Measurements from ENCODE around the gene DIPK1C. TPM values are rescaled to one million over a fixed set of nuclear protein-coding genes. Genes with fewer than 3 reads are reported as not detected.

Gene DIPK1C
- polyA plus RNA-seq, 1 donor (not counting 4 experiments of a cell fraction or from before 2014, with no cell fraction given), result not detected

GRCh38 chr18:74488354-74488753 lies 31.2 kb upstream of the DIPK1C start:
- H2AFZ ChIP-seq (ENCODE audit: control insufficient read depth, low read length), result no peak overlapping the region
- H3K4me2 ChIP-seq (ENCODE audit: control insufficient read depth, extremely low read depth, insufficient read depth, low read depth, low read length), result no peak overlapping the region
- TF ChIP-seq, protein P1, sequence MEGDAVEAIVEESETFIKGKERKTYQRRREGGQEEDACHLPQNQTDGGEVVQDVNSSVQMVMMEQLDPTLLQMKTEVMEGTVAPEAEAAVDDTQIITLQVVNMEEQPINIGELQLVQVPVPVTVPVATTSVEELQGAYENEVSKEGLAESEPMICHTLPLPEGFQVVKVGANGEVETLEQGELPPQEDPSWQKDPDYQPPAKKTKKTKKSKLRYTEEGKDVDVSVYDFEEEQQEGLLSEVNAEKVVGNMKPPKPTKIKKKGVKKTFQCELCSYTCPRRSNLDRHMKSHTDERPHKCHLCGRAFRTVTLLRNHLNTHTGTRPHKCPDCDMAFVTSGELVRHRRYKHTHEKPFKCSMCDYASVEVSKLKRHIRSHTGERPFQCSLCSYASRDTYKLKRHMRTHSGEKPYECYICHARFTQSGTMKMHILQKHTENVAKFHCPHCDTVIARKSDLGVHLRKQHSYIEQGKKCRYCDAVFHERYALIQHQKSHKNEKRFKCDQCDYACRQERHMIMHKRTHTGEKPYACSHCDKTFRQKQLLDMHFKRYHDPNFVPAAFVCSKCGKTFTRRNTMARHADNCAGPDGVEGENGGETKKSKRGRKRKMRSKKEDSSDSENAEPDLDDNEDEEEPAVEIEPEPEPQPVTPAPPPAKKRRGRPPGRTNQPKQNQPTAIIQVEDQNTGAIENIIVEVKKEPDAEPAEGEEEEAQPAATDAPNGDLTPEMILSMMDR (optimal IDR thresholded peaks at IDR 0.05 in 1 of 3, IDR thresholded peaks at IDR 0.05 in 1 of 3, conservative IDR thresholded peaks at IDR 0.05 in 1 of 3; ENCODE audit: extremely low read depth in 1 of 3, insufficient read depth in 2 of 3, low read length in 3 of 3), result no peak
- TF ChIP-seq EZH2 (IDR thresholded peaks at IDR 0.05; ENCODE audit: low read length), result no peak
- no peaks in the 10 kb centered on the region for H3K36me3 ChIP-seq (ENCODE audit: control insufficient read depth in 2 of 2, extremely low read depth in 1 of 2, insufficient read depth in 2 of 2, low read length in 2 of 2)
- no peak overlapping the region for H3K27ac ChIP-seq (ENCODE audit: control insufficient read depth, insufficient read depth, low read length)
- dilution Hi-C loops (cut with MboI; ENCODE audit: extremely low pct_ligation_motif_present, low sequenced_read_pairs), result no loop called here
- H3K4me1 ChIP-seq (ENCODE audit: control insufficient read depth, extremely low read depth, insufficient read depth, low read length), result peaks cover 5% of the 10 kb centered on the region
- H3K9ac ChIP-seq (ENCODE audit: control insufficient read depth, extremely low read depth, insufficient read depth, low read length), result no peak overlapping the region
- no peaks in the 10 kb centered on the region for H3K27me3 ChIP-seq (ENCODE audit: control insufficient read depth, extremely low read depth, insufficient read depth, low read length)
- H3K9me1 ChIP-seq (ENCODE audit: control insufficient read depth, extremely low read depth, insufficient read depth, low read length), result no peaks in the 10 kb centered on the region
- H4K20me1 ChIP-seq (ENCODE audit: control insufficient read depth, extremely low read depth, insufficient read depth, low read length), result no peaks in the 10 kb centered on the region
- DNase-seq (ENCODE audit: low read depth, low spot score) (no peak), FAIRE-seq (no peak)
- no peaks in the 10 kb centered on the region for H3K79me2 ChIP-seq (ENCODE audit: control insufficient read depth, insufficient read depth, low read length)
- H3K4me3 ChIP-seq (ENCODE audit: control insufficient read depth in 2 of 3, extremely low read depth in 1 of 3, insufficient read depth in 2 of 3, low read depth in 1 of 3, low read length in 3 of 3), result no peak overlapping the region
- no peaks in the 10 kb centered on the region for H3K9me3 ChIP-seq (ENCODE audit: control insufficient read depth, low read depth, low read length)

GRCh38 chr18:74486119-74486849 lies 29.2 kb upstream of the DIPK1C start:
- Histone ChIP-seq H3K9me1 (ENCODE audit: control insufficient read depth, extremely low read depth, insufficient read depth, low read length) (no peaks in the 10 kb centered on the region), H4K20me1 (ENCODE audit: control insufficient read depth, extremely low read depth, insufficient read depth, low read length) (no peaks in the 10 kb centered on the region), H2AFZ (ENCODE audit: control insufficient read depth, low read length) (no peak overlapping the region), H3K9ac (ENCODE audit: control insufficient read depth, extremely low read depth, insufficient read depth, low read length) (no peak overlapping the region), H3K4me1 (ENCODE audit: control insufficient read depth, extremely low read depth, insufficient read depth, low read length) (peaks cover 5% of the 10 kb centered on the region), H3K4me2 (ENCODE audit: control insufficient read depth, extremely low read depth, insufficient read depth, low read depth, low read length) (no peak overlapping the region), H3K4me3 (ENCODE audit: control insufficient read depth in 2 of 3, extremely low read depth in 1 of 3, insufficient read depth in 2 of 3, low read depth in 1 of 3, low read length in 3 of 3) (no peak overlapping the region), H3K27ac (ENCODE audit: control insufficient read depth, insufficient read depth, low read length) (no peak overlapping the region), H3K27me3 (ENCODE audit: control insufficient read depth, extremely low read depth, insufficient read depth, low read length) (no peaks in the 10 kb centered on the region), H3K36me3 (ENCODE audit: control insufficient read depth in 2 of 2, extremely low read depth in 1 of 2, insufficient read depth in 2 of 2, low read length in 2 of 2) (no peaks in the 10 kb centered on the region), H3K9me3 (ENCODE audit: control insufficient read depth, low read depth, low read length) (no peaks in the 10 kb centered on the region), H3K79me2 (ENCODE audit: control insufficient read depth, insufficient read depth, low read length) (no peaks in the 10 kb centered on the region)
- TF ChIP-seq, protein P1 (optimal IDR thresholded peaks at IDR 0.05 in 1 of 3, IDR thresholded peaks at IDR 0.05 in 1 of 3, conservative IDR thresholded peaks at IDR 0.05 in 1 of 3; ENCODE audit: extremely low read depth in 1 of 3, insufficient read depth in 2 of 3, low read length in 3 of 3), result no peak
- TF ChIP-seq EZH2 (IDR thresholded peaks at IDR 0.05; ENCODE audit: low read length), result no peak
- FAIRE-seq, result no peak
- dilution Hi-C loops (cut with MboI; ENCODE audit: extremely low pct_ligation_motif_present, low sequenced_read_pairs), result no loop called here
- DNase-seq (ENCODE audit: low read depth, low spot score), result no peak

All from keratinocyte (primary cell).